OCI-LY1 (cell line): ENCODE results near the gene HCN1.
"Not testable (repeated sequence)": the region's sequence is repeated elsewhere in the genome, so short reads cannot be mapped to it uniquely, and the experiment has no call there.

Source experiments
- H2AFZ ChIP-seq: fragments of 200-600 bp; sonication (generic), shearing (Covaris generic); 2 replicates; pipeline ENCODE4 v1.6.0; 2014; ENCODE audit warnings: antibody characterized with exemption, mild to moderate bottlenecking, low read length
- H3F3A ChIP-seq: fragments of 200-600 bp; sonication (generic), shearing (Covaris generic); 2 replicates; pipeline ENCODE4 v1.6.0; 2014; ENCODE audit warnings: mild to moderate bottlenecking, antibody characterized with exemption, low read length, moderate library complexity; ENCODE audit not compliant: insufficient read depth
- H3K27ac ChIP-seq: fragments of 200-600 bp; sonication (generic); 2 replicates; pipeline ENCODE4 v1.5.1; 2014; ENCODE audit warnings: low read length, mixed run types, mild to moderate bottlenecking, low read depth; ENCODE audit not compliant: poor library complexity, severe bottlenecking
- H3K27me3 ChIP-seq: fragments of 200-600 bp; sonication (generic); 2 replicates; pipeline ENCODE4 v1.6.0; 2014; ENCODE audit warnings: antibody characterized with exemption, mild to moderate bottlenecking, low read length, moderate library complexity; ENCODE audit not compliant: insufficient read depth
- H3K36me3 ChIP-seq: fragments of 200-600 bp; sonication (generic); 2 replicates; pipeline ENCODE4 v1.6.1; 2014; ENCODE audit warnings: mild to moderate bottlenecking, antibody characterized with exemption, low read length, moderate library complexity, mixed read lengths; ENCODE audit not compliant: insufficient read depth
- H3K4me1 ChIP-seq: fragments of 200-600 bp; sonication (generic); 2 replicates; pipeline ENCODE4 v1.5.1; 2014; ENCODE audit warnings: mild to moderate bottlenecking, low read length, moderate library complexity; ENCODE audit not compliant: insufficient read depth, severe bottlenecking
- H3K4me2 ChIP-seq: fragments of 200-600 bp; sonication (generic), shearing (Covaris generic); 2 replicates; pipeline ENCODE4 v1.6.1; 2014; ENCODE audit warnings: low read length
- H3K4me3 ChIP-seq: fragments of 200-600 bp; sonication (generic); 2 replicates; pipeline ENCODE4 v1.5.1; 2014; ENCODE audit warnings: low read length, low read depth, mild to moderate bottlenecking, mixed read lengths; ENCODE audit not compliant: poor library complexity, severe bottlenecking
- H3K79me2 ChIP-seq: fragments of 200-600 bp; shearing (Covaris generic); 2 replicates; pipeline ENCODE4 v1.6.1; 2016; ENCODE audit warnings: mixed run types, low read length, mixed read lengths; ENCODE audit not compliant: insufficient read depth
- H3K9ac ChIP-seq: fragments of 200-600 bp; sonication (generic), shearing (Covaris generic); 2 replicates; pipeline ENCODE4 v1.6.1; 2014; ENCODE audit warnings: mild to moderate bottlenecking, low read length, mixed read lengths
- H3K9me2 ChIP-seq: fragments of 200-600 bp; sonication (generic), shearing (Covaris generic); 2 replicates; pipeline ENCODE4 v1.6.1; 2014; ENCODE audit warnings: low read depth, mild to moderate bottlenecking, low read length, mixed read lengths
- H3K9me3 ChIP-seq: fragments of 200-600 bp; shearing (Covaris generic); 2 replicates; pipeline ENCODE4 v1.6.1; 2014; ENCODE audit warnings: low read length, mixed read lengths
- H4K20me1 ChIP-seq: fragments of 200-600 bp; sonication (generic), shearing (Covaris generic); 2 replicates; pipeline ENCODE4 v1.6.0; 2016; ENCODE audit warnings: mild to moderate bottlenecking, low read length; ENCODE audit not compliant: insufficient read depth
- EZH2 ChIP-seq: fragments of 200-600 bp; sonication (generic), shearing (Covaris generic); IDR thresholded peaks from 2 replicates; pipeline ENCODE4 v1.8.0; 2017; ENCODE audit warnings: borderline replicate concordance, mixed run types, mild to moderate bottlenecking, antibody characterized with exemption, low read length, moderate library complexity, mixed read lengths
- TF ChIP-seq, protein P1 (sequence below): fragments of 200-600 bp; sonication (generic), shearing (Covaris generic); IDR thresholded peaks from 2 replicates; pipeline ENCODE4 v1.5.1; 2017; ENCODE audit warnings: mild to moderate bottlenecking, antibody characterized with exemption, low read length, moderate library complexity, mixed read lengths

Gene HCN1

DNA sequence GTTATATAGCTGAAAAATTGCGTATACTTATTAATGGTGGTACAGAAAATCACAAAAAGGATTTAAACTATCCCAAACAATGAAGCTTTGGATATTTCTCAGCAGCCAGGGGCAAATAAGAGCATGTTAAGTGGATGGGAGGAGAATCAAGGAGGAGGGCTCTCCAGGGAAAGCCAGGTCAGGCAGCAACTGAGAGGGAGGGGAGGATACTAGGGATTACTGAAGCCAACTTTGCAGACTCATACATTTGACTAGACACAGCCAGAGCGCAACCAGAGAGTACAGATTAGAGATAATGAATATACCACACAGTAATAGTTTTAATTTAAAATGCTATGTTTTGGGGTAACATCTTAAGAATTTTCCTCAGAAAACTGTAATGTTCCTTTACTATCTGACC lies 360.2 kb downstream of the HCN1 start:
- H3F3A ChIP-seq: no peaks in the 10 kb centered on the region
- no peaks in the 10 kb centered on the region for H3K9me3 ChIP-seq
- H3K4me1 ChIP-seq: no peaks in the 10 kb centered on the region
- H4K20me1 ChIP-seq: no peaks in the 10 kb centered on the region
- H3K9me2 ChIP-seq: no peaks in the 10 kb centered on the region
- H3K4me3 ChIP-seq: no peak overlapping the region
- H3K9ac ChIP-seq: no peak overlapping the region
- no peak overlapping the region for H3K27ac ChIP-seq
- no peak for TF ChIP-seq EZH2
- TF ChIP-seq, protein P1, sequence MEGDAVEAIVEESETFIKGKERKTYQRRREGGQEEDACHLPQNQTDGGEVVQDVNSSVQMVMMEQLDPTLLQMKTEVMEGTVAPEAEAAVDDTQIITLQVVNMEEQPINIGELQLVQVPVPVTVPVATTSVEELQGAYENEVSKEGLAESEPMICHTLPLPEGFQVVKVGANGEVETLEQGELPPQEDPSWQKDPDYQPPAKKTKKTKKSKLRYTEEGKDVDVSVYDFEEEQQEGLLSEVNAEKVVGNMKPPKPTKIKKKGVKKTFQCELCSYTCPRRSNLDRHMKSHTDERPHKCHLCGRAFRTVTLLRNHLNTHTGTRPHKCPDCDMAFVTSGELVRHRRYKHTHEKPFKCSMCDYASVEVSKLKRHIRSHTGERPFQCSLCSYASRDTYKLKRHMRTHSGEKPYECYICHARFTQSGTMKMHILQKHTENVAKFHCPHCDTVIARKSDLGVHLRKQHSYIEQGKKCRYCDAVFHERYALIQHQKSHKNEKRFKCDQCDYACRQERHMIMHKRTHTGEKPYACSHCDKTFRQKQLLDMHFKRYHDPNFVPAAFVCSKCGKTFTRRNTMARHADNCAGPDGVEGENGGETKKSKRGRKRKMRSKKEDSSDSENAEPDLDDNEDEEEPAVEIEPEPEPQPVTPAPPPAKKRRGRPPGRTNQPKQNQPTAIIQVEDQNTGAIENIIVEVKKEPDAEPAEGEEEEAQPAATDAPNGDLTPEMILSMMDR: no peak
- no peak overlapping the region for H2AFZ ChIP-seq
- no peaks in the 10 kb centered on the region for H3K27me3 ChIP-seq
- H3K4me2 ChIP-seq: no peak overlapping the region
- no peaks in the 10 kb centered on the region for H3K36me3 ChIP-seq
- H3K79me2 ChIP-seq: no peaks in the 10 kb centered on the region

DNA sequence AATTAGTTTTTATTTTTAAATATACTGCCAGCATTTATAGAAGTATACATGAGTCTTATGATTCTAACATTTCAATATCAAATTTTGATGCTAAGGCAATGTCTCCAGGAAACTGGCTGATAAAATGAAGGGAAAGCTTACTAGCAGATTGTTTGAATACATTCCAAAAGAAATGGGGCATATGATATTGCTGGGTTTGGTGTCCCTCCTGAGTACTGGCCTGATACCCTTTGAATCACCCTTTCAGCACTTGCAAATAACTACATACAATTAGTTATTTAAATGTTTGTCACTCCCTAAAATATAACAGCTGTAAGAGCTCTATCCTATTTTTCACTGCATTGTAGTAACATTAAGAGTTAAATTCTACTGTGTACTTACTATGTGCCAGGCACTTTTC lies 360.8 kb downstream of the HCN1 start:
- Histone ChIP-seq H3K4me1 (no peaks in the 10 kb centered on the region), H3K4me2 (no peak overlapping the region), H3K27ac (no peak overlapping the region), H3K4me3 (no peak overlapping the region), H3F3A (no peaks in the 10 kb centered on the region), H4K20me1 (no peaks in the 10 kb centered on the region), H3K36me3 (no peaks in the 10 kb centered on the region), H3K9ac (no peak overlapping the region), H3K9me2 (no peaks in the 10 kb centered on the region), H3K27me3 (no peaks in the 10 kb centered on the region), H3K79me2 (no peaks in the 10 kb centered on the region), H3K9me3 (no peaks in the 10 kb centered on the region), H2AFZ (no peak overlapping the region)
- TF ChIP-seq EZH2: no peak
- TF ChIP-seq, protein P1: no peak

DNA sequence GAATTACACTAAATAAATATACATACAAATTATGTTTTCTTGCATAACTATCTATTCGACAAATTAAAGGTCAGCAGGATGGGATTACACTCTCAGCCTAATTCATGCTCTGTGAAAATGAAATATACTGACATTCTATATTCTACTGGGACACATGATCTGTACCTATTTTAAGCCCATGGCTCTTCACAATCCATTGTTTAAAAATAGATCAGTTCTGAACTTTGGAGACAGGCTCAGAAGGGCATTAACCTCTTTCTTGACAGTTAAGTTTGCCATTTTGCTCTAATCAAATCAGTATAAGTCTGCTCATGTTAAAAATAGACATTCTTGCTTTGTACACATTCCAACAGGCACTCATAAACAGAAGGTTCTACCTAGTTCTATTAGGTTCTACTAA lies 361.2 kb downstream of the HCN1 start:
- no peaks in the 10 kb centered on the region for H3K9me2 ChIP-seq
- no peaks in the 10 kb centered on the region for H3K9me3 ChIP-seq
- no peak overlapping the region for H3K9ac ChIP-seq
- no peaks in the 10 kb centered on the region for H3K4me1 ChIP-seq
- no peaks in the 10 kb centered on the region for H3K36me3 ChIP-seq
- no peak overlapping the region for H2AFZ ChIP-seq
- H4K20me1 ChIP-seq: no peaks in the 10 kb centered on the region
- no peak overlapping the region for H3K27ac ChIP-seq
- TF ChIP-seq, protein P1: no peak
- TF ChIP-seq EZH2: no peak
- H3F3A ChIP-seq: no peaks in the 10 kb centered on the region
- H3K4me3 ChIP-seq: no peak overlapping the region
- H3K79me2 ChIP-seq: no peaks in the 10 kb centered on the region
- no peaks in the 10 kb centered on the region for H3K27me3 ChIP-seq
- H3K4me2 ChIP-seq: no peak overlapping the region

DNA sequence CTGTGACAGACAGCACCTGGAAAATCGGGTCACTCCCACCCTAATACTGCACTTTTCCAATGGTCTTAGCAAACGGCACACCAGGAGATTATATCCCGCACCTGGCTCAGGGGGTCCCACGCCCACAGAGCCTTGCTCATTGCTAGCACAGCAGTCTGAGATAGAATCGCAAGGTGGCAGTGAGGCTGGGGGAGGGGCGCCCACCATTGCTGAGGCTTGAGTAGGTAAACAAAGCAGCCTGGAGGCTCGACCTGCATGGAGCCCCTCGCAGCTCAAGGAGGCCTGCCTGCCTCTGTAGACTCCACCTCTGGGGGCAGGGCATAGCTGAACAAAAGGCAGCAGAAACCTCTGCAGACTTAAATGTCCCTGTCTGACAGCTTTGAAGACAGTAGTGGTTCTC lies 383.6 kb downstream of the HCN1 start:
- H3K9ac ChIP-seq, H2AFZ ChIP-seq, H3K4me2 ChIP-seq, H4K20me1 ChIP-seq, H3K79me2 ChIP-seq, H3K4me1 ChIP-seq, H3K27ac ChIP-seq, H3K36me3 ChIP-seq, H3K27me3 ChIP-seq, H3K9me3 ChIP-seq, H3K9me2 ChIP-seq, H3K4me3 ChIP-seq, H3F3A ChIP-seq: not testable (repeated sequence)
